Right atrium auricular region (tissue), 2 donors: ENCODE measurements around the gene GLOD4. TPM values are rescaled to one million over a fixed set of nuclear protein-coding genes. Genes with fewer than 3 reads are reported as not detected.
"Not testable (repeated sequence)": the region's sequence is repeated elsewhere in the genome, so short reads cannot be mapped to it uniquely, and the experiment has no call there.

Experiments used
- DNase-seq: peaks from one replicate; pipeline ENCODE4 v3.0.0-alpha.2; 2019; ENCODE audit warnings: low spot score
- H3K27ac ChIP-seq, 2 donors: fragments of 200-600 bp; sonication (generic); 1 replicate in 1 of 2; 2 replicates in 1 of 2; pipeline ENCODE4 v1.5.1; 2016 to 2019
- H3K27me3 ChIP-seq, 2 donors: fragments of 200-600 bp; sonication (generic); one replicate each; pipeline versions ENCODE4 v1.5.1 to v1.6.0; 2017 to 2019
- H3K36me3 ChIP-seq: fragments of 200-600 bp; sonication (generic); one replicate; pipeline ENCODE4 v1.5.1; 2016
- H3K4me1 ChIP-seq, 2 donors: fragments of 200-600 bp; sonication (generic); one replicate each; pipeline versions ENCODE4 v1.5.1 to v1.6.0; 2017 to 2019
- H3K4me3 ChIP-seq, 2 donors: fragments of 200-600 bp; sonication (generic); 1 replicate in 1 of 2; 2 replicates in 1 of 2; pipeline ENCODE4 v1.5.1; 2017 to 2019; ENCODE audit warnings: mild to moderate bottlenecking in 1 of 2, moderate library complexity in 1 of 2
- H3K9me3 ChIP-seq, 2 donors: fragments of 200-600 bp; sonication (generic); one replicate each; pipeline ENCODE4 v1.5.1; 2019
- CTCF ChIP-seq, 2 donors: fragments of 200-600 bp; sonication (generic); IDR thresholded peaks; one replicate each; pipeline ENCODE4 v1.5.1; 2019; ENCODE audit warnings: antibody characterized with exemption in 2 of 2
- total RNA-seq, 2 donors: library from RNA; depleted of rRNA; stranded (reverse); fragments of >200 nt; gene quantifications; one replicate each; pipeline ENCODE4 v1.1.0, GENCODE V29; 2016

The GLOD4 gene
- 10 to 100 TPM; 37.3 to 49.5 TPM for total RNA-seq

- peak in 1 of 2 donors; percentile 27 for TF ChIP-seq CTCF (IDR thresholded peaks at IDR 0.05)
- Histone ChIP-seq H3K27ac (peak within 1 kb of the TSS; percentile 81 to 87), H3K27me3 (no peaks in the 10 kb centered on the region), H3K4me3 (peak within 1 kb of the TSS; percentile 83 to 88), H3K9me3 (no peaks in the 10 kb centered on the region), H3K4me1 (peaks cover 0 to 29% of the 10 kb centered on the region in 2 donors), H3K36me3 (peaks cover 22% of the 10 kb centered on the region)
- DNase-seq = peak; percentile 95
Observed at GRCh38 chr17:781805-782731, at the start of gene GLOD4, which contains the start of gene MRM3. Gene GLOD4 (minus strand): TSS chr17:782280. CDS start chr17:782255, 25 bp downstream. Gene MRM3 (plus strand): TSS chr17:782353. CDS start chr17:782379, 26 bp downstream.

GRCh38 chr17:830950-831349, 48.9 kb upstream of the GLOD4 start:
- DNase-seq = no peak
- no peaks in the 10 kb centered on the region for H3K4me1 ChIP-seq
- H3K4me3 ChIP-seq = no peak overlapping the region
- no peak overlapping the region for H3K27ac ChIP-seq
- no peak for TF ChIP-seq CTCF (IDR thresholded peaks at IDR 0.05)
- no peaks in the 10 kb centered on the region for H3K36me3 ChIP-seq
- H3K27me3 ChIP-seq = no peaks in the 10 kb centered on the region
- H3K9me3 ChIP-seq = no peaks in the 10 kb centered on the region

- no peaks in the 10 kb centered on the region for H3K4me1 ChIP-seq
- DNase-seq = no peak
- no peaks in the 10 kb centered on the region for H3K9me3 ChIP-seq
- no peaks in the 10 kb centered on the region for H3K27me3 ChIP-seq
- no peak overlapping the region for H3K4me3 ChIP-seq
- no peaks in the 10 kb centered on the region for H3K36me3 ChIP-seq
- TF ChIP-seq CTCF (IDR thresholded peaks at IDR 0.05) = no peak
- no peak overlapping the region for H3K27ac ChIP-seq
Observed at GRCh38 chr17:830381-830780, 48.3 kb upstream of the GLOD4 start.

GRCh38 chr17:829614-830013, 47.5 kb upstream of the GLOD4 start:
- H3K4me3 ChIP-seq, DNase-seq, H3K27ac ChIP-seq, H3K36me3 ChIP-seq, H3K9me3 ChIP-seq, H3K4me1 ChIP-seq, H3K27me3 ChIP-seq: not testable (repeated sequence)

GRCh38 chr17:828761-829160, 46.7 kb upstream of the GLOD4 start:
- no peaks in the 10 kb centered on the region for H3K9me3 ChIP-seq
- no peak overlapping the region for H3K27ac ChIP-seq
- H3K27me3 ChIP-seq = no peaks in the 10 kb centered on the region
- no peak for TF ChIP-seq CTCF (IDR thresholded peaks at IDR 0.05)
- no peak overlapping the region for H3K4me3 ChIP-seq
- DNase-seq = no peak
- no peaks in the 10 kb centered on the region for H3K36me3 ChIP-seq
- H3K4me1 ChIP-seq = peaks cover 0 to 4% of the 10 kb centered on the region in 2 donors

- TF ChIP-seq CTCF (IDR thresholded peaks at IDR 0.05) = no peak
- no peak overlapping the region for H3K4me3 ChIP-seq
- peaks cover 4% of the 10 kb centered on the region for H3K36me3 ChIP-seq
- no peaks in the 10 kb centered on the region for H3K27me3 ChIP-seq
- H3K9me3 ChIP-seq = no peaks in the 10 kb centered on the region
- no peak for DNase-seq
- peaks cover 0 to 4% of the 10 kb centered on the region in 2 donors for H3K4me1 ChIP-seq
- no peak overlapping the region for H3K27ac ChIP-seq
Observed at GRCh38 chr17:826778-827177, 44.7 kb upstream of the GLOD4 start.
